Suppressor macrophage treated with lipopolysaccharide for 1 hour (primary cell): ENCODE results near the gene ARHGAP35.

ENCODE experiments used
- DNase-seq, 3 donors: peaks; one replicate each; pipeline ENCODE4 v3.0.0-alpha.2; 2020 to 2022

Gene ARHGAP35

DNA sequence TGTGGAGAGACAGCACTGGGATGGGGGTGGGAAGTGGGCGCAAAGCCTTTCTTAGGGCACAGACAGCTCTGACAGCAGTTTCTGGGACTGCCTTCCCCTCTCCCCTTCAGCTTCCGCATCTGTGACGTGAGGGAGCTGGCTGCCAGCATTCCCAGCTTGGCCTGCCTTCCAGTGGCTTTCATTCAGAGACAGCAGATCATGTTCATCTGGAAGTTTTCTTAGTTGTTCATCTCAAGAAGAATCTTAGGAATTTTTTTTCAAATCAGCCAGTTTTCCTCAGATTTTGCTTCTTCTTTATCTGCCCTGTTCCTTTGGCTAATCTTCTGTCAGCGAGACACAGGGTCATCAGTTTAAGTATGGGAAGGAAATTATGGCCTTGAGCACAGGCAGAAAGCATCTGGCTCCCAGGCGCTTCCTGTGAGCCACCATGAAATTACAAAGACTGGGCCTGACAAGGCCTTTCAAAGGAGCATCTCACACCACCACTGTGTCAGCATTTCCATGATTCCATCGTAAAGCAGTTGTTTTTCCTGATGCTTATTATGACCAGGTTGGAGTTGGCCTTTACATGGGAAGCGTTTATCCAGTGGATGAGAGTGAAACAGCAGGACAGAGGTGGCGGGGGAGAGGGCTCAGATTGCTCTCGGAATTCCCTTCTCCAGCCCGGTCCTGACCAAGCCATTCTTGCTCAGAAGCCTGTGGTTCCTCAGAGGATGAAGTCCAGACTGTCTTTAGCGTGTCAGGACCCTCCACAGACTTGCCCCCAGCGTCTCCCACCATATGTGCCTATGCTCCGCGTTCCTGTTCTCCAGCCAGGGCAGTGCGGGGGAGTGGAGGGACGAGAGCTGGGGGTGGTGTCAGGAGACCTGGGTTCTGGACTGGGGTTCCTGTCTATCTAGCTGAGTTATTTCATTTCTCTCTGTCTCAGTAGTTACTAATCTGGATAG, 43.6 kb downstream of the ARHGAP35 start:
- DNase-seq, result no peak

DNA sequence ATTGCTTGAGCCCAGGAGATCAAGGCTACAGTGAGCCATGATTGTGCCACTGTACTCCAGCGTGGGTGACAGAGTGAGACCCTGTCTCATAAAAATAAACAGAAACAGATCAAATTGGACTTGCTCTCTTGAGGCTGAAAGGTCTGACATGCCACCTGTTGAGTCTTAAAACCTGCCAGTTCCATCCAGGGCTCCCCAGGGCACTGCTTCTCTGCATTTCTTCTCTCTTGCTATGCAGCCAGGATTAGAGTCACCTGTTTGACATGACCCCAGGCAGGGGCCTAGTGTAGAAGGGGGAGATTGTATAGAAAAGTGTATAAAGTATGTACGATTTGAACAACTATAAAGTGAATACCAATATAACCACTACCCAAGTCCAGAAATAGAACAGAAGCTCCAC, 45.4 kb downstream of the ARHGAP35 start:
- DNase-seq, result no peak

- no peak for DNase-seq
These were observed 47.1 kb downstream of the ARHGAP35 start for GRCh38 chr19:46907880-46908279.

GRCh38 chr19:46909356-46909755, 48.6 kb downstream of the ARHGAP35 start:
- no peak for DNase-seq
